ENCODE measurements around the gene ZNF189.
"Not testable (repeated sequence)": the region's sequence is repeated elsewhere in the genome, so short reads cannot be mapped to it uniquely, and the experiment has no call there.

Gene ZNF189

GRCh38 chr9:101381118-101381517, 17.5 kb upstream of the ZNF189 start:
- no peak for DNase-seq

GRCh38 chr9:101381833-101382342, 16.8 kb upstream of the ZNF189 start:
- no peak for DNase-seq

GRCh38 chr9:101383361-101383760, 15.3 kb upstream of the ZNF189 start:
- no peak for DNase-seq

GRCh38 chr9:101384873-101385536, 13.6 kb upstream of the ZNF189 start, which contains the start of gene BAAT:
Gene BAAT (minus strand): TSS chr9:101385006. CDS start chr9:101371404, 13,602 bp downstream.
- DNase-seq, result not testable (repeated sequence)

DNA sequence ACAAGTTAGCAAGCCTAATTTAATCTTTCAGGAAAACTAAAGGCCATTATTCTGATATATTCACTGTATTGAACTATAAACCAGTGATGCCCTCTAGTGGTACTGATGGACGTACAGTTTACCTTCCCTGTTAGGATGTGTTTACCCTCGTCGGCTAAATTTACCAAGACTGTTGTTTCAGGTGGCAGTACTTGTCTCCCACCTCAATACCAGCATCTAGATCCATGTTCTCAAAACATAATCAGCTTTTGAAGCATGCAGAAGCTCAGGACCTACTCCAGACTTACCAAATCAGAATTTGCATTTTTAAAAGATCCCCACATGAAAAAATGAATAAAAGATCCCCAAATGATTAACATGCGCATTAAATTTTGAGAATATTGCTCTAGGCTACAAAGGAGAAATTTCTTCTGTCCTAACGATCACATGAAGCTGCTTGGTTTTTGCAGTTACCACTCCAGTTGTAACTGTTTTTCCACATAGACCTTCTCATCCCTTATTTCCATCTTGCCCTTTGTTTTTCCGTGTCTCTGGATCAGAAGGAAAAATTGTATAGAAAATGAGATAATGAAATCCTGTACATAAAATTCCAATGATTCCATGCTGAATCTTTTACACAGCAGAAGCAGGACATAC, 10.7 kb upstream of the ZNF189 start:
- DNase-seq, result no peak

GRCh38 chr9:101388507-101388993, 10.1 kb upstream of the ZNF189 start:
- no peak for DNase-seq

- DNase-seq, result no peak
Observed at GRCh38 chr9:101393135-101393534, 5.5 kb upstream of the ZNF189 start.

- DNase-seq, result no peak
Observed at GRCh38 chr9:101394687-101395086, 4.0 kb upstream of the ZNF189 start.

- no peak for DNase-seq
Observed at GRCh38 chr9:101397746-101398067, 944 bp upstream of the ZNF189 start.

- DNase-seq, result no peak
Observed at GRCh38 chr9:101398930-101399642, 435 bp downstream of the ZNF189 start.

DNA sequence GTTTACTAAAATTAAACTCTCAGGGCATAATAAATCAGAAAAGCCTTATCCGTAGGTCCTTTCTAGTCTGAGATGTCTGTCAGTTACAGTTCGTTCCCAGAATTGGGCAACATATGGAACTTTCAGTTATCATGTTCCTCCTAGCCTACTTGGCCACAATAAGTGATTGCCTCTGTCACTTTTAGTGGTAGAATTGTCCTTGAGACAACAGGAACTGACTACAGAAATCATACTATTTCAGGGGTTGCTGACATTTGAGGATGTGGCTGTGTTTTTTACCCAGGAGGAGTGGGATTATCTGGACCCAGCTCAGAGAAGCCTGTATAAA, 956 bp downstream of the ZNF189 start:
- no peak for DNase-seq

DNA sequence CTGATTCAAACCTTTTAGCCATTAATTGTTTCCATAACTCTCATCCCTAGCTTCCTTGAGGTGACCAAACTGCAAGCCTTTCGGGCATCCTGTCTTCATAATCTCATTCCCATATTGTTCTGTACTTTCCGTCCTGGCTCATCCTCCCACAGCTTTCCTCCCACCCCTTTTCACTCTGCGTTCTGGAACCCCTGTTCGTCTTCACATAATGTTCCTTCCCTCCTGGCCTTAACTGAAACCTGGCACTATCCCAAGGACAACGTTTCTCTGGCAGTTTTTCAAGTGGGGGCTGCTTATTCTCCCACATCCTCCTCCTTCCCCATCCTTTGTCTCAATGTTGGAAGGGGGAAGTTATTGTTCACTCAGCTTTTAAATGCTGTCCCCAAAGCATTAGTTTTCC, 1.5 kb downstream of the ZNF189 start:
- peak; percentile 26 for DNase-seq

DNA sequence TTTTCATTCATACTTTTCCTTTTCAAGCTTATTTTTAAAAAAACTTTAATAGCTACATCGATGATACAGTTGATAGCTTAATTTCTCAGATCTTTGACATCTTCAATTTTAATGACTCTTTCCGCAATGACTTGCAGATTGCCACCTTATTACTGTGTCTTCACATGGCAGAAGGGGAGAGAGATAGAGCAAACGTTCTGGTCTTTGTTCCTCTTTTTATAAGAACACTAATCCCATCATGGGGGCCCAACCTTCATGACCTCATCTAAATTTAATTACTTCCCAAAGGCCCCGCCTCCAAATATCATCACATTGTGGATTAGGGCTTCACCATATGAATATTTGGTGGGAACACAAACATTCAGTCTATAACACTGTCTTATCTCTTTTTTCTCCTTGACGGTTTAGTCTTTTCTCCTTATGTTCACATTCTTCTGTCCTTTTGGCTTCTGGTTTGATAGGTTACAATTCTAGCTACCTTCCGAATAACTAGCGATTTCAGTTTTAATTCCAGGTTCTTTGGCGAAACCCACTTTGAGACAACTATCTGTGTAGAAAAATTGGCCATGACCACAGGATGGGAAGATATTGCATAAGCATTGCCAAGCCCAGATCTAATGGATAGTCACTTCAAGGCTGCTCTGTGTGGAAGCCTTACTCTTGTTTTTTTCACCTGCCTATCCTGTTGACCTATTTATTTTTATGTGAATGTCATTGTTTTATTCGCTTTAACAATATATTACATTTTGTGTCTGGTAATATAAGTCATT, 5.0 kb downstream of the ZNF189 start:
- no peak for DNase-seq

GRCh38 chr9:101408374-101409078, 9.9 kb downstream of the ZNF189 start:
- no peak for DNase-seq

DNA sequence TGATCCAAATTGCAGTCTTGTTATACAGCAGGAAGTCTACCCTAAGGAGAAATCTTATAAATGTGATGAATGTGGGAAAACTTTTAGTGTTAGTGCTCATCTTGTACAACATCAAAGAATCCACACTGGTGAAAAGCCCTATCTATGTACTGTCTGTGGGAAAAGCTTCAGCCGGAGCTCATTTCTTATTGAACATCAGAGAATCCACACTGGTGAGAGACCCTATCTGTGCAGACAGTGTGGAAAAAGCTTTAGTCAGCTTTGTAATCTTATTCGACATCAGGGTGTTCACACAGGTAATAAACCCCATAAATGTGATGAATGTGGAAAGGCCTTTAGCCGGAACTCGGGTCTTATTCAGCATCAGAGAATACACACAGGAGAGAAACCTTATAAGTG, 10.4 kb downstream of the ZNF189 start:
- no peak for DNase-seq

- DNase-seq, result no peak
Observed at GRCh38 chr9:101414839-101415238, 16.2 kb downstream of the ZNF189 start.

- no peak for DNase-seq
Observed at GRCh38 chr9:101415578-101415977, 16.9 kb downstream of the ZNF189 start.

DNA sequence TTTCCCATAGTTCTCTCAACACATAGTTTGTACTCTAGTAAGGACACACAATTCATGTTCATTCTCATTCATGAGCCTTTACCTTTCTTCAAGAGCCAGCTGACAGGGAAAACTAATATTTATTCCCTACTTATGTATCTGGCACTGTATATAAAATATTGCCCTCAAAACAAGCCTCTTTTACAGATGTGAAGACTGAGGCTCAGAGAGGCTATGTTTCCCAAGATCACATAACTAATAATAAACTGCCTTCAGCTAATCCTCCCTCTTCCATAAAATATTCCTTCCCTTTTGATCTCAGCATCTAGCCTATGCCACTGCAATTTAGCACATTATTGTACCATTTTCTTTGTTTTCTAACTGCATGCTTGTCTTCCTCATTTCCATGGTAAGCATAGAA, 18.7 kb downstream of the ZNF189 start:
- DNase-seq, result no peak

GRCh38 chr9:101417977-101418376, 19.3 kb downstream of the ZNF189 start:
- DNase-seq, result no peak

GRCh38 chr9:101418518-101419430, 20.1 kb downstream of the ZNF189 start:
- no peak for DNase-seq

- DNase-seq, result no peak
Observed at GRCh38 chr9:101419863-101420262, 21.2 kb downstream of the ZNF189 start.
